ENCODE data around the gene PRKG1.
A peak's percentile ranks its signal among the peaks of the same experiment; 100 is the strongest.

PRKG1 gene

DNA sequence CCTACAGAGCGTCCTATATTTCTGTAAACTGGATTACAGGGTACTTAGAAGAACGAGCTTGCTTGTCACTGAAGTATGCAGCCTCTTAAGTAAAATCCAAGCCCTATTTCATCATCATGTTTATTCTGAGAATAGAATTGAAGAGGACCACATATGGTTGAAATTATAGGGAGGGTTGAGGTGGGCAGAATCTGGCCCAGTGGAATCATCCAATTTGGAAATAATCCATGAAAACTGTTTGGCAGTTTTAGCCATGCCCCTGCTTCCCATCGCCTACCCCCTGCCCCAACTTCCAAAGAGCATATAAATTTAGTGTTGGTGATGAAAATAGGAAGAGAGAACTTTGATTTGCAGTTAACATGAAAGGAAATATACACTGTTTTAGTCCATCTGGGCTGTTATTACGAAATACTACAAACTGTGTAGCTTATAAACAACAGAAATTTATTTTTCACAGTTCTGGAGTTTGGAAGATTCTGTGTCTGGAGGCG, 150.4 kb downstream of the PRKG1 start:
- Histone ChIP-seq H3K36me3 (ENCODE audit: control insufficient read depth, insufficient read depth, low read length) (no peaks in the 10 kb centered on the region), H2BK5ac (ENCODE audit: low read length) (no peak overlapping the region), H3K56ac (ENCODE audit: low read length) (no peak overlapping the region), H3K27me3 (ENCODE audit: insufficient read depth, low read length, poor library complexity) (no peaks in the 10 kb centered on the region), H2AK5ac (ENCODE audit: low read length) (no peak overlapping the region), H3K4me3 (ENCODE audit: low read length) (no peak overlapping the region), H3K9ac (ENCODE audit: low read length) (no peak overlapping the region), H3K4me2 (ENCODE audit: low read length) (no peak overlapping the region), H4K8ac (ENCODE audit: low read depth, low read length) (no peak overlapping the region), H2BK120ac (ENCODE audit: low read depth, low read length) (no peak overlapping the region), H3K79me2 (ENCODE audit: control insufficient read depth, insufficient read depth, low read length) (no peaks in the 10 kb centered on the region), H4K5ac (ENCODE audit: low read length) (no peak overlapping the region), H3K27ac (ENCODE audit: low read depth, low read length) (no peak overlapping the region), H3K4ac (ENCODE audit: low read depth, low read length) (no peak overlapping the region), H3K23ac (ENCODE audit: low read length) (no peak overlapping the region), H3K18ac (ENCODE audit: low read length) (no peak overlapping the region), H2BK15ac (replicated peaks; ENCODE audit: low read depth) (no peak overlapping the region), H3K79me1 (ENCODE audit: low read length) (no peaks in the 10 kb centered on the region), H3K4me1 (ENCODE audit: control insufficient read depth, low read depth, low read length) (no peaks in the 10 kb centered on the region)
- DNase-seq = no peak
- WGBS (ENCODE audit: extremely low coverage, insufficient coverage, low lambda C conversion rate) = no CpG with 5 or more reads among the region's 5 CpGs

DNA sequence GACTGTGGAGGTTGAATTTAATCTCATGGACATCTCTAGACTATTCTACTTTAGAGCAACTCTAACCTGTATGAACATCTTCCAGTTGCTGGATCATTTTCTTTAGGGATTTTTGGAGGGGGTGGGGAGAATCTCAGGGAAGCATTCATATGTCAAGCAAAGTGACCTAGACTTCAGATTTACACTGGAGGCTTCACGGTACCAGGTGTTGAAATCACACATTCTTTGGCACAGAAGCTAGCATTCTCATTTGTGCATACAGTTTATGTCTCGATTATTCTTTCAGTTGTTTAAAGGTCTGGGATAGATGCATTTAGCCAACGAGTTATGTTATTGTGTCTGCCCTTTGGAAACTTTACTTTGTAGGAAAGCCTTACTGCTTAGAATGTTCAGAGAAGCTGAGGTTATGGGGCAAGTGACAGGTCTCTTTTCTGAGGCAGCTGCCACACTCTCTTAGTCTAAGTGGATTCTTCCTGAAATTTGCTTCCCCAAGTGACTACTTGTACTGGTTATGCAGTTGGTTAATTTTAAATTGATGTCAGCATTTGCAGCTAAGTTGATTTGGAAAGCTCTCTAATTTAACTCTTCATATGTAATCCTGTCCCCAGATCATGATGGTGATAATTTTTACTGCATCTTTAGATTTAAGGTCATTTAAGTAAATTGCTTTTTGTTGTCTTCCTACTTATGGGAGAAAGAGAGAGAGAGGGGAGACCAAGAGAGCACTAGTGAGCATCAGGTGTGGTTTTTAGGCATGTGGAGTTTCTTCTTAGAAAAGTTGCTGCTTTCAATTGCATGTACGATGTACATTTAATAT, 153.8 kb downstream of the PRKG1 start:
- no peaks in the 10 kb centered on the region for H3K36me3 ChIP-seq (ENCODE audit: control insufficient read depth, insufficient read depth, low read length)
- H2BK15ac ChIP-seq (replicated peaks; ENCODE audit: low read depth) = no peak overlapping the region
- no peaks in the 10 kb centered on the region for H3K4me1 ChIP-seq (ENCODE audit: control insufficient read depth, low read depth, low read length)
- H3K4me2 ChIP-seq (ENCODE audit: low read length) = no peak overlapping the region
- H3K79me1 ChIP-seq (ENCODE audit: low read length) = no peaks in the 10 kb centered on the region
- H2AK5ac ChIP-seq (ENCODE audit: low read length) = no peak overlapping the region
- no peak overlapping the region for H3K9ac ChIP-seq (ENCODE audit: low read length)
- no peak overlapping the region for H3K4me3 ChIP-seq (ENCODE audit: low read length)
- no peaks in the 10 kb centered on the region for H3K27me3 ChIP-seq (ENCODE audit: insufficient read depth, low read length, poor library complexity)
- WGBS (ENCODE audit: extremely low coverage, insufficient coverage, low lambda C conversion rate) = no CpG with 5 or more reads among the region's 4 CpGs
- H2BK5ac ChIP-seq (ENCODE audit: low read length) = no peak overlapping the region
- H3K23ac ChIP-seq (ENCODE audit: low read length) = no peak overlapping the region
- no peak overlapping the region for H3K56ac ChIP-seq (ENCODE audit: low read length)
- H3K79me2 ChIP-seq (ENCODE audit: control insufficient read depth, insufficient read depth, low read length) = no peaks in the 10 kb centered on the region
- DNase-seq = no peak
- H4K5ac ChIP-seq (ENCODE audit: low read length) = no peak overlapping the region
- H3K4ac ChIP-seq (ENCODE audit: low read depth, low read length) = no peak overlapping the region
- no peak overlapping the region for H2BK120ac ChIP-seq (ENCODE audit: low read depth, low read length)
- H3K18ac ChIP-seq (ENCODE audit: low read length) = no peak overlapping the region
- no peak overlapping the region for H3K27ac ChIP-seq (ENCODE audit: low read depth, low read length)
- H4K8ac ChIP-seq (ENCODE audit: low read depth, low read length) = no peak overlapping the region

DNA sequence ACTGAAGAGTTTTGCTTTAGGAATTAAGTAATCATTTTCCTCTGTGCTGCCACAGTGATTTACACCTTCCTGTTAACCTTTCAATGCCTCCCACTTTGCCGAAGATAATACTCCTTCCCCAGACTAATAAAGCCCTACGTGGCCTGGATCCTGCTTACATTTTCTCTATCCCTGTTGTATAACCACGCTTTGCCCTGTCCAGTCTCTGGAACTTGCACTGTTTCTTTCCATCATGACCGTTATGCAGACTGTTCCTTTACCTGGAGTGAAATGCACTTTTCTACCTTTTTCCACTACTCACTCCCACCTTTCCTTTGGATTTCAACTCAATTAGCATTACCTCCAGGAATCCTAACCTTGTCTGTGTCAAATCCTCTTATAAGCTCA, 154.4 kb downstream of the PRKG1 start:
- Histone ChIP-seq H2AK5ac (ENCODE audit: low read length) (no peak overlapping the region), H3K79me2 (ENCODE audit: control insufficient read depth, insufficient read depth, low read length) (no peaks in the 10 kb centered on the region), H2BK5ac (ENCODE audit: low read length) (no peak overlapping the region), H3K4ac (ENCODE audit: low read depth, low read length) (no peak overlapping the region), H3K56ac (ENCODE audit: low read length) (no peak overlapping the region), H3K27ac (ENCODE audit: low read depth, low read length) (no peak overlapping the region), H4K8ac (ENCODE audit: low read depth, low read length) (no peak overlapping the region), H3K4me1 (ENCODE audit: control insufficient read depth, low read depth, low read length) (no peaks in the 10 kb centered on the region), H3K27me3 (ENCODE audit: insufficient read depth, low read length, poor library complexity) (no peaks in the 10 kb centered on the region), H3K4me3 (ENCODE audit: low read length) (no peak overlapping the region), H4K5ac (ENCODE audit: low read length) (no peak overlapping the region), H2BK15ac (replicated peaks; ENCODE audit: low read depth) (no peak overlapping the region), H3K36me3 (ENCODE audit: control insufficient read depth, insufficient read depth, low read length) (no peaks in the 10 kb centered on the region), H3K79me1 (ENCODE audit: low read length) (no peaks in the 10 kb centered on the region), H3K23ac (ENCODE audit: low read length) (no peak overlapping the region), H3K18ac (ENCODE audit: low read length) (no peak overlapping the region), H2BK120ac (ENCODE audit: low read depth, low read length) (no peak overlapping the region), H3K4me2 (ENCODE audit: low read length) (no peak overlapping the region), H3K9ac (ENCODE audit: low read length) (no peak overlapping the region)
- WGBS (ENCODE audit: extremely low coverage, insufficient coverage, low lambda C conversion rate) = no CpG with 5 or more reads among the region's 4 CpGs
- DNase-seq = no peak

DNA sequence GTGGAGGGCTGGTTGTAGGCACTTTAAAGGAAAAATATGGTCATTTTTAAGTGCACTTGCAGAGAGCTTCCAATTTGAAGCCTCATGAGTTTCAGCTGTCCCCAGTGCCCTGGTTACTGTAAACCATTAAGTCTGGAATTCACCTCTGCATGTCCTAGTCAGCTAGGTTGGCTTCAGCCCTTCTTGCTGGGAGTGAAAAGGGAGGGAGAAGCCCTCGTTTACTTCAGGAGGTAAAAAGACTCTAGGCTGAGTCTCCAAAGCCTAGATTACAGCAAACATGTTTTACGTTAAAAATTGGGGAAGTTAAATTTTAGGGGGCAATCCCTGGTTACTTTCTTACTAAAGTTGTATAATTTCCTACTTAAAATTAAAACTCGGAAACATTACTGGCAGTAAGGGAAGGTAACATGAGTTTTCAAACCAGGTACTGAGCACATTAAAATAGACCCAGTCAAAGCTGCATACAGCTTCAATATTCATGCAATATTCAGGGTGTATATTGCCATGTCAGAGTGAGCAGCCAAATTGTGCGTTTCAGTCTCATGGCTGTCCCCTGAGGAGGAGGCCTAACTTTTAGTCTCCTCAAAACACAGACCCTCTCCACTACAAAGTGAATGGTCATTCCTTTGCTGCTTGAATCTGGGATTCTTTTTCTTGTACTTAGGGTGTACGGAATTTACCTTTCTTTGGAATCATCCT, 156.7 kb downstream of the PRKG1 start:
- Histone ChIP-seq H2BK5ac (ENCODE audit: low read length) (no peak overlapping the region), H3K56ac (ENCODE audit: low read length) (no peak overlapping the region), H2BK120ac (ENCODE audit: low read depth, low read length) (no peak overlapping the region), H3K79me1 (ENCODE audit: low read length) (no peaks in the 10 kb centered on the region), H3K4ac (ENCODE audit: low read depth, low read length) (no peak overlapping the region), H4K5ac (ENCODE audit: low read length) (no peak overlapping the region), H2BK15ac (replicated peaks; ENCODE audit: low read depth) (no peak overlapping the region), H3K23ac (ENCODE audit: low read length) (no peak overlapping the region), H3K4me1 (ENCODE audit: control insufficient read depth, low read depth, low read length) (no peaks in the 10 kb centered on the region), H2AK5ac (ENCODE audit: low read length) (no peak overlapping the region), H3K27ac (ENCODE audit: low read depth, low read length) (no peak overlapping the region), H3K27me3 (ENCODE audit: insufficient read depth, low read length, poor library complexity) (no peaks in the 10 kb centered on the region), H3K79me2 (ENCODE audit: control insufficient read depth, insufficient read depth, low read length) (no peaks in the 10 kb centered on the region), H3K18ac (ENCODE audit: low read length) (no peak overlapping the region), H3K4me2 (ENCODE audit: low read length) (no peak overlapping the region), H4K8ac (ENCODE audit: low read depth, low read length) (no peak overlapping the region), H3K36me3 (ENCODE audit: control insufficient read depth, insufficient read depth, low read length) (no peaks in the 10 kb centered on the region), H3K9ac (ENCODE audit: low read length) (no peak overlapping the region), H3K4me3 (ENCODE audit: low read length) (no peak overlapping the region)
- DNase-seq = peak; percentile 46
- no CpG with 5 or more reads among the region's 5 CpGs for WGBS (ENCODE audit: extremely low coverage, insufficient coverage, low lambda C conversion rate)

DNA sequence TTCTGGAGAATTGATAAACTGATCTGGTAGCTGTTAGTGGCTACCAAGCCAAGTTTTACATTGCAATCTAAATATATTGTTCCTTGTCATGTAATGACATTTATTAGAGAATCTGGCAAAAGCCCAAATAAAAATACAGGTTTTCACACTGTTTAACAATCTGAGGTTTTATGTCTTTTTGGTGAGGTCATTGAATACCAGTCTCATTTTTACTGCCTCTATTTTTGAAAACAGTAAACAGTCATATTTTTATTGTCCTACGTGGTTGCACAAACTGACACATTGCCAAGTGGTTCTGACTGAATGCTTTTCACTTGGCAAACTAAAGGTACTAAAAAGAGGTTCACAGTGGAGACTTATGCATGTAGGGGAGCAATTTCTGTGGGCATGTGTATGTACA, 157.5 kb downstream of the PRKG1 start:
- no peak overlapping the region for H3K4ac ChIP-seq (ENCODE audit: low read depth, low read length)
- no peaks in the 10 kb centered on the region for H3K79me1 ChIP-seq (ENCODE audit: low read length)
- no peak overlapping the region for H3K56ac ChIP-seq (ENCODE audit: low read length)
- no peak overlapping the region for H3K9ac ChIP-seq (ENCODE audit: low read length)
- H3K18ac ChIP-seq (ENCODE audit: low read length) = no peak overlapping the region
- no peaks in the 10 kb centered on the region for H3K27me3 ChIP-seq (ENCODE audit: insufficient read depth, low read length, poor library complexity)
- H3K36me3 ChIP-seq (ENCODE audit: control insufficient read depth, insufficient read depth, low read length) = no peaks in the 10 kb centered on the region
- no peak overlapping the region for H2BK15ac ChIP-seq (replicated peaks; ENCODE audit: low read depth)
- no peak overlapping the region for H3K4me3 ChIP-seq (ENCODE audit: low read length)
- H3K79me2 ChIP-seq (ENCODE audit: control insufficient read depth, insufficient read depth, low read length) = no peaks in the 10 kb centered on the region
- no peak overlapping the region for H4K8ac ChIP-seq (ENCODE audit: low read depth, low read length)
- no peak overlapping the region for H3K4me2 ChIP-seq (ENCODE audit: low read length)
- no peak overlapping the region for H4K5ac ChIP-seq (ENCODE audit: low read length)
- H3K4me1 ChIP-seq (ENCODE audit: control insufficient read depth, low read depth, low read length) = no peaks in the 10 kb centered on the region
- no peak overlapping the region for H3K23ac ChIP-seq (ENCODE audit: low read length)
- DNase-seq = no peak
- H2AK5ac ChIP-seq (ENCODE audit: low read length) = no peak overlapping the region
- H2BK5ac ChIP-seq (ENCODE audit: low read length) = no peak overlapping the region
- WGBS (ENCODE audit: extremely low coverage, insufficient coverage, low lambda C conversion rate) = no CpG with 5 or more reads among the region's 1 CpG
- no peak overlapping the region for H3K27ac ChIP-seq (ENCODE audit: low read depth, low read length)
- no peak overlapping the region for H2BK120ac ChIP-seq (ENCODE audit: low read depth, low read length)
